H1 (cell line): Measurements from ENCODE around the gene NPIPA8. TPM values are rescaled to one million over a fixed set of nuclear protein-coding genes. Genes with fewer than 3 reads are reported as not detected.
"Not testable (repeated sequence)": the region's sequence is repeated elsewhere in the genome, so short reads cannot be mapped to it uniquely, and the experiment has no call there.

Experiments
- CTCF ChIA-PET: fragments of 300-600 bp; sonication (Branson Sonifier 250); formaldehyde crosslinking; loops from one replicate; lab custom pipeline; 2021; ENCODE audit not compliant: partially characterized antibody; lab: Charles Lee
- POLR2A ChIA-PET: fragments of 300-600 bp; sonication (Branson Sonifier 250); formaldehyde crosslinking; loops from one replicate; lab custom pipeline; 2021; ENCODE audit warnings: inconsistent platforms; ENCODE audit not compliant: partially characterized antibody; lab: Charles Lee
- DNase-seq, 2 experiments: peaks; one replicate each; pipeline versions ENCODE4 v3.0.0 to v3.0.0-alpha.2; 2010 to 2022; ENCODE audit warnings: low spot score in 2 of 2, low read depth in 1 of 2, mixed read lengths in 1 of 2
- FAIRE-seq: peaks from 2 replicates; lab custom pipeline; 2011; peaks lifted over from hg19 to GRCh38; lab: Jason Lieb, UNC
- H2AFZ ChIP-seq: 2 replicates; pipeline ENCODE4 v1.8.1; 2012; ENCODE audit warnings: low read length, inconsistent platforms
- H2AK5ac ChIP-seq: 2 replicates; pipeline ENCODE4 v1.6.1; 2013; ENCODE audit warnings: low read depth, low read length
- H2BK120ac ChIP-seq: replicated peaks from 2 replicates; pipeline ENCODE3; 2013; ENCODE audit warnings: low read depth, low read length, inconsistent platforms
- H2BK12ac ChIP-seq: 2 replicates; pipeline ENCODE4 v1.6.1; 2013; ENCODE audit warnings: low read depth, low read length
- H2BK15ac ChIP-seq: 2 replicates; pipeline ENCODE4 v1.6.1; 2013; ENCODE audit warnings: low read length
- H2BK20ac ChIP-seq: 2 replicates; pipeline ENCODE4 v1.6.1; 2013; ENCODE audit warnings: low read length
- H2BK5ac ChIP-seq: 2 replicates; pipeline ENCODE4 v1.6.1; 2013; ENCODE audit warnings: low read depth, low read length
- H3K14ac ChIP-seq: 2 replicates; pipeline ENCODE4 v1.6.1; 2013; ENCODE audit warnings: inconsistent platforms; ENCODE audit not compliant: insufficient read length
- H3K18ac ChIP-seq: 2 replicates; pipeline ENCODE4 v1.6.1; 2013; ENCODE audit warnings: low read length; ENCODE audit errors: extremely low read depth
- H3K23ac ChIP-seq: 2 replicates; pipeline ENCODE4 v1.6.1; 2013; ENCODE audit warnings: inconsistent platforms; ENCODE audit not compliant: insufficient read length
- H3K23me2 ChIP-seq: 2 replicates; pipeline ENCODE4 v1.6.1; 2013; ENCODE audit warnings: low read depth, low read length
- H3K27ac ChIP-seq: 2 replicates; pipeline ENCODE4 v1.6.1; 2011; ENCODE audit warnings: low read depth, low read length, inconsistent platforms
- H3K27me3 ChIP-seq, 4 experiments: replicated peaks in 1 of 4; 1 replicate in 1 of 4; 2 replicates in 3 of 4; pipeline versions ENCODE4 v1.6.1 to v1.8.1; 2011 to 2013; ENCODE audit warnings: low read length in 3 of 4, mild to moderate bottlenecking in 3 of 4, inconsistent platforms in 2 of 4, mixed read lengths in 2 of 4, moderate library complexity in 1 of 4; ENCODE audit not compliant: control insufficient read depth in 3 of 4, insufficient read depth in 3 of 4; ENCODE audit errors: extremely low read depth in 1 of 4
- H3K36me3 ChIP-seq, 4 experiments: 2 replicates each; pipeline versions ENCODE4 v1.6.1 to v1.8.1; 2011 to 2013; ENCODE audit warnings: mild to moderate bottlenecking in 4 of 4, low read length in 3 of 4, moderate library complexity in 2 of 4, control low read depth in 1 of 4, inconsistent platforms in 1 of 4; ENCODE audit not compliant: insufficient read depth in 4 of 4, control insufficient read depth in 2 of 4
- H3K4ac ChIP-seq: replicated peaks from 2 replicates; pipeline ENCODE3; 2013; ENCODE audit warnings: low read length, low read depth, mixed read lengths, inconsistent platforms; ENCODE audit not compliant: insufficient read length
- H3K4me1 ChIP-seq, 4 experiments: replicated peaks in 1 of 4; 1 replicate in 1 of 4; 2 replicates in 3 of 4; pipeline versions ENCODE4 v1.6.1 to v1.8.1; 2011 to 2013; ENCODE audit warnings: low read length in 3 of 4, inconsistent platforms in 2 of 4, mixed read lengths in 1 of 4; ENCODE audit not compliant: insufficient read depth in 4 of 4, control insufficient read depth in 3 of 4
- H3K4me2 ChIP-seq, 2 experiments: 2 replicates each; pipeline versions ENCODE4 v1.6.1 to v1.8.1; 2011 to 2013; ENCODE audit warnings: low read depth in 2 of 2, low read length in 2 of 2, control low read depth in 1 of 2, inconsistent platforms in 1 of 2, mild to moderate bottlenecking in 1 of 2; ENCODE audit not compliant: insufficient read depth in 1 of 2
- H3K4me3 ChIP-seq, 4 experiments: fragments of 200-600, 300-600 bp in 1 of 4; sonication (generic), shearing (Covaris generic), sonication (Bioruptor Twin) in 1 of 4; 2 replicates each; pipeline versions ENCODE4 v1.5.1 to v1.8.1; 2011 to 2016; ENCODE audit warnings: low read length in 4 of 4, low read depth in 3 of 4, control low read depth in 2 of 4, inconsistent platforms in 2 of 4, mild to moderate bottlenecking in 2 of 4, mixed read lengths in 1 of 4, moderate library complexity in 1 of 4; ENCODE audit not compliant: insufficient read depth in 2 of 4; ENCODE audit errors: extremely low read depth in 1 of 4
- H3K56ac ChIP-seq: replicated peaks from 2 replicates; pipeline ENCODE3; 2013; ENCODE audit warnings: low read depth, mild to moderate bottlenecking, mixed read lengths, low read length, inconsistent platforms; ENCODE audit not compliant: insufficient read length
- H3K79me1 ChIP-seq: 2 replicates; pipeline ENCODE4 v1.6.1; 2013; ENCODE audit warnings: low read depth, low read length, control low read depth
- H3K79me2 ChIP-seq, 2 experiments: 2 replicates each; pipeline versions ENCODE4 v1.6.1 to v1.8.1; 2012 to 2013; ENCODE audit warnings: low read length in 2 of 2, mild to moderate bottlenecking in 2 of 2, inconsistent platforms in 1 of 2; ENCODE audit not compliant: insufficient read depth in 2 of 2, control insufficient read depth in 1 of 2
- H3K9ac ChIP-seq, 4 experiments: replicated peaks in 1 of 4; 1 replicate in 1 of 4; 2 replicates in 3 of 4; pipeline versions ENCODE4 v1.6.1 to v1.8.1; 2011 to 2013; ENCODE audit warnings: low read depth in 3 of 4, low read length in 3 of 4, control low read depth in 2 of 4, mild to moderate bottlenecking in 2 of 4, moderate library complexity in 2 of 4, inconsistent platforms in 1 of 4; ENCODE audit errors: extremely low read depth in 1 of 4
- H3K9me3 ChIP-seq, 2 experiments: 2 replicates each; pipeline versions ENCODE4 v1.6.1 to v1.8.1; 2012 to 2013; ENCODE audit warnings: mild to moderate bottlenecking in 2 of 2, moderate library complexity in 2 of 2, control low read depth in 1 of 2, inconsistent platforms in 1 of 2, low read depth in 1 of 2, low read length in 1 of 2, mixed read lengths in 1 of 2; ENCODE audit not compliant: insufficient read depth in 2 of 2
- H4K20me1 ChIP-seq, 2 experiments: replicated peaks in 1 of 2; 2 replicates each; pipeline versions ENCODE3 to v1.8.1; 2011 to 2013; ENCODE audit warnings: inconsistent platforms in 2 of 2, low read length in 2 of 2, mild to moderate bottlenecking in 1 of 2; ENCODE audit not compliant: insufficient read depth in 2 of 2, control insufficient read depth in 1 of 2
- H4K5ac ChIP-seq: 2 replicates; pipeline ENCODE4 v1.6.1; 2013; ENCODE audit warnings: low read length, low read depth, mixed read lengths, inconsistent platforms; ENCODE audit not compliant: insufficient read length
- H4K8ac ChIP-seq: 2 replicates; pipeline ENCODE4 v1.8.0; 2013; ENCODE audit warnings: mild to moderate bottlenecking, moderate library complexity, low read length, inconsistent platforms; ENCODE audit not compliant: insufficient read depth; ENCODE audit errors: extremely low read depth
- H4K91ac ChIP-seq: replicated peaks from 2 replicates; pipeline ENCODE3; 2013; ENCODE audit warnings: low read length, mixed read lengths, inconsistent platforms; ENCODE audit not compliant: insufficient read length
- WGBS, 2 experiments: shearing (Covaris generic) in 1 of 2; methylation state at CpG; one replicate each; pipeline versions ENCODE4 v1.1.6 to v1.1.7; 2013 to 2015; ENCODE audit warnings: low lambda C conversion rate in 2 of 2, mixed read lengths in 2 of 2, inconsistent platforms in 1 of 2, low coverage in 1 of 2, missing lambda C conversion rate in 1 of 2; ENCODE audit not compliant: insufficient replicate concordance in 2 of 2, insufficient coverage in 1 of 2, insufficient read length in 1 of 2; ENCODE audit errors: extremely low coverage in 1 of 2, missing lambda C conversion rate in 1 of 2; 5-methylcytosine and 5-hydroxymethylcytosine counted together
- polyA plus RNA-seq, 7 experiments: library from polyadenylated mRNA; depleted of rRNA in 3 of 7; stranded (reverse) in 5 of 7; unstranded in 2 of 7; fragments of >200 nt in 5 of 7; fragments of 200-250 nt in 2 of 7; gene quantifications; 1 replicate in 5 of 7; 2 replicates in 1 of 7; 4 replicates in 1 of 7; pipeline versions ENCODE4 v1.2.1 to v1.2.3, GENCODE V29; 2011 to 2013; ENCODE audit warnings: missing spikeins in 2 of 7, mixed read lengths in 2 of 7
- total RNA-seq: library from RNA; stranded (reverse); fragmentation: NEBNext Ultra II Directional; extraction: Animal tissue kit (Norgen Biotek cat#: 25700); gene quantifications from 2 replicates; pipeline ENCODE4 v1.2.1, GENCODE V29; 2021

NPIPA8 gene
- total and polyA plus RNA-seq, 2 of the 8 experiments (the other 6 are each of a cell fraction or from before 2014, with no cell fraction given): 1.1 to 13.8 TPM

DNA sequence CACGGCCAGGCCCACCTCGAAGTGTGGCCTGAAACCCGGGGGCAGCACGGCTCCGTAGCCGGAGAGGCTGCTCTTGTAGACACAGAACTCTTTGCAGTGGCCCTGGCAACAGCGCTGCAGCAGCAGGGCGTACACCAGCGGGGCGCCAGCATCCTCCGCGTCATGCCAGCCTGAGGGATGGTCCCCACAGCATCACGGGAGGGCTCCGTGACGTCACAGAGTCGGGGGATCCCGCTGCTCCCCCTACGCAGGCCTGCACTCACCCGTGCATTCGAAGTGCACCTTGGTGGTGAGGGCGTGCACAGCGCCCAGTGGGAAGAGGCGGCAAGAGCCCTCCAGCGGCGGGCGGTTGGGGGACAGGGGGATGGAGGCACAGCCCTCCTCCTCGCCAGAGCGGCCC is 46.2 kb upstream of the NPIPA8 start:
- POLR2A ChIA-PET, H3K4ac ChIP-seq, H3K14ac ChIP-seq, H3K4me1 ChIP-seq, H2AK5ac ChIP-seq, H3K9me3 ChIP-seq, H4K91ac ChIP-seq, CTCF ChIA-PET, H3K79me1 ChIP-seq, DNase-seq, H2BK5ac ChIP-seq, FAIRE-seq, H3K23me2 ChIP-seq, H4K5ac ChIP-seq, H4K20me1 ChIP-seq, H3K4me3 ChIP-seq, H2BK12ac ChIP-seq, H3K9ac ChIP-seq, H2BK120ac ChIP-seq, H3K79me2 ChIP-seq, H2BK20ac ChIP-seq, H3K36me3 ChIP-seq, H4K8ac ChIP-seq, H3K18ac ChIP-seq, H2AFZ ChIP-seq, H3K27me3 ChIP-seq, H2BK15ac ChIP-seq, H3K4me2 ChIP-seq, H3K23ac ChIP-seq, H3K56ac ChIP-seq, H3K27ac ChIP-seq: not testable (repeated sequence)
- WGBS, 2 experiments: no CpG with 5 or more reads among the region's 28 CpGs

- FAIRE-seq, H3K36me3 ChIP-seq, H4K5ac ChIP-seq, H2BK12ac ChIP-seq, H3K56ac ChIP-seq, H3K4me2 ChIP-seq, H3K27ac ChIP-seq, CTCF ChIA-PET, H4K20me1 ChIP-seq, H3K23me2 ChIP-seq, H3K9me3 ChIP-seq, H3K9ac ChIP-seq, H3K79me1 ChIP-seq, H3K14ac ChIP-seq, H2BK5ac ChIP-seq, H2AK5ac ChIP-seq, H2AFZ ChIP-seq, H3K4me3 ChIP-seq, H4K8ac ChIP-seq, H3K4ac ChIP-seq, DNase-seq, H3K79me2 ChIP-seq, POLR2A ChIA-PET, H3K23ac ChIP-seq, H2BK120ac ChIP-seq, H3K18ac ChIP-seq, H4K91ac ChIP-seq, H2BK20ac ChIP-seq, H3K27me3 ChIP-seq, H2BK15ac ChIP-seq, H3K4me1 ChIP-seq: not testable (repeated sequence)
- no CpG with 5 or more reads among the region's 22 CpGs for WGBS, 2 experiments
Observed at GRCh38 chr16:18347742-18348141, 11.2 kb upstream of the NPIPA8 start.
